ENCODE measurements around the gene PXYLP1.
A peak's percentile ranks its signal among the peaks of the same experiment; 100 is the strongest.

The PXYLP1 gene

GRCh38 chr3:141250828-141251227 lies 19.2 kb downstream of the PXYLP1 start:
- no peak for DNase-seq

DNA sequence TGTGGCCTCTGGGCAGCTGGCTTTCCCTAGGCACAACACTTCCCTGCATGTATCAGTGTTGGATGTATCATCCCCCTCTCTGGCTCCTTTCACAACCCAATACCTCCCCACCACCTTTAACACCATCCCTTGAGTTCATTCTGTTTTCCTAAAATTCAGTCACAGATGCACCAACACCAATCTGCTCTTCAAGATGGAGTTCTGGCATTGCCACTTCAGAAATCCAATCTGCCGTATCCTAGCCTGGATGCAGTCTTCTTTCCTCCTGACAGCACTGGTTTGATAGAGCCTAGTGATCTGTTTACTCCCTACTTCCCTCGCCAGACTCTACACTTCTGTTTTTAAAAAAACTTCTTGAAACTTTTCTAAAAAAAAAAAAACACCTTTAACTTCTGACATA lies 21.7 kb downstream of the PXYLP1 start:
- no peak for DNase-seq

DNA sequence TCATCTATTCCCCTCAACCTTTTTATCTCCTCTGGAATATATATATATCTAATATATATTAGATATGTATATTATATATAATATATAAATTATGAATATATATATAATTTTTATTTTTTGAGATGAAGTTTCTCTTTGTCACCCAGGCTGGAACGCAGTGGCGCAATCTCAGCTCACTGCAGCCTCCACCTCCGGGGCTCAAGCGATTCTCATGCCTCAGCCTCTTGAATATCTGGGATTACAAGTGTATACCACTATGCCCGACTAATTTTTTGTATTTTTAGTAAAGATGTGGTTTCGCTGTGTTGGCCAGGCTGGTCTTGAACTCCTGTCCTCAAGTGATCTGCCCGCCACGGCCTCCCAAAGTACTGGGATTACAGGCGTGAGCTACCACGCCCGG lies 22.2 kb downstream of the PXYLP1 start:
- DNase-seq = no peak

GRCh38 chr3:141255137-141255845 lies 23.7 kb downstream of the PXYLP1 start:
- DNase-seq = no peak

DNA sequence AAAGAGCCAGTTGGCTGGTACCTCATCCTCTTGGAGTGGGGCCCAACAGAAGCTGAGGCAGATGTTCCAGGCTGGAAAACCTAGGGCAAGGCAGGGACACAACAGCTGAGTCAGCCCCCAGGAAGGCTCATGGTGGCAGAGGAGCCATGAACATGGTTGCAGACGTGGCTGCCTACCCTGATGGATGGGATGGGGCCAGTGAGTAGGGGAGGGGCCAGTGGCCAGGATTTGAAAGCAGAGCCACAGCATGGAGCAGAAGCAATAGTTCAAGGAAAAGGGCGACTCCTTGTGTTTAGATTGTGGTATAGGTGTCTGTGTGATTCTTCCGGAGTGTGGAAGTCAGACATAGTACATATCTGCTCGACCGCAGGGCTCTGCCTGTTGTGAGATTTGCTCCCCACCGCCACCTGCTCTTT lies 24.2 kb downstream of the PXYLP1 start:
- peak in 4 of 5 donors; percentile 10 to 78 (median 23) for DNase-seq

GRCh38 chr3:141256820-141257219 lies 25.2 kb downstream of the PXYLP1 start:
- DNase-seq = no peak

- DNase-seq = no peak
These were observed 26.3 kb downstream of the PXYLP1 start for GRCh38 chr3:141257961-141258360.

- no peak for DNase-seq
These were observed 27.3 kb downstream of the PXYLP1 start for GRCh38 chr3:141258973-141259372.

DNA sequence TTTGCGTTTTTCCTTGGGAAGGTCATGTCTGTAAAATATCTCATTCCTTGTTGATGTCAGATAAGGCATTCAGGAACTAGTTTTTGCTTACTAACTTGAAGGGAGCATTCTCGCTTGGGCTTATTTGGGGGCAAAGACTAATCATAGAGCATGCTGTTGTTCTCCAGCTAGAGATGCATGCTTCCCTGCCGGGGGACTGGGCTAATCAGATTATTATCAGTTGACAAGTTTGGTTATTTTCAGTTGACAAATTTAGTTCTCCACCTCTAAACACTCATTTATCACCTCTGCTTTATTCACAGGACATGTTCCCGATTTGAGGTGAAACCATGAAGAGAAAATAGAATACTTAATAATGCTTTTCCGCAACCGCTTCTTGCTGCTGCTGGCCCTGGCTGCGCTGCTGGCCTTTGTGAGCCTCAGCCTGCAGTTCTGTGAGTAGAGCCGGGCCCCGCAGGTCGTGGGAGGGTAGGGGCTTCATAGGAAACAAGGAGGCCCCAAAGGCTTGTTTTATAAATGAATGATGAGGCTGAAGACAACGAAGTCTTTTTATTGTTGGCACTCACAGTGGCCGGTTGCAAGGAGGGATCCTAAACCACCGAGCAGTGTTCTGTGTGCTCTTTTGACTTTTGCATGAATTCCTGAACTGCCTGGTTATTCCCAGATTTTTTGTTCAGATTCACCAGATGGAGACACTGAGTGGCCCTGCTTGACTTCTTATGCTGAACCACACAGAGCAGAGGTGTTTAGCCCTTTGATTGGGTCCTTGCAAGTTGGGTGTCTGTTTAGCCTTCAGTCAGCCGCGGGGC lies 28.4 kb downstream of the PXYLP1 start:
- no peak for DNase-seq

DNA sequence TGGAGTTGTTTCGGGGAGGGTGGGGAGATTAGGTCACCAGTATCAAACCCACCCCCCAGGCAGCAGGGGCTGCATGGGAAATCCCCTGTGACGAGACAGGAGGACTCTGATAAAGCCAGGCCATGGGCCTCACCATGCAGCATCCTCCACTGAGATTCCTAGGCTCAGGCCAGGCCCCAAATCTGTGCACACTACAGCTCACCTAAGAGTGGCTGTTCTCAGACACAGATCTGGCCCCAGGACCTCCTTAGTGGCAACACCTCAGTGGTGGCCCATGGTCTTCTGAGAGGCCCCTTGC lies 29.0 kb downstream of the PXYLP1 start:
- no peak for DNase-seq

- DNase-seq = peak in 1 of 5 donors; percentile 15
These were observed 30.1 kb downstream of the PXYLP1 start for GRCh38 chr3:141261472-141262307.

DNA sequence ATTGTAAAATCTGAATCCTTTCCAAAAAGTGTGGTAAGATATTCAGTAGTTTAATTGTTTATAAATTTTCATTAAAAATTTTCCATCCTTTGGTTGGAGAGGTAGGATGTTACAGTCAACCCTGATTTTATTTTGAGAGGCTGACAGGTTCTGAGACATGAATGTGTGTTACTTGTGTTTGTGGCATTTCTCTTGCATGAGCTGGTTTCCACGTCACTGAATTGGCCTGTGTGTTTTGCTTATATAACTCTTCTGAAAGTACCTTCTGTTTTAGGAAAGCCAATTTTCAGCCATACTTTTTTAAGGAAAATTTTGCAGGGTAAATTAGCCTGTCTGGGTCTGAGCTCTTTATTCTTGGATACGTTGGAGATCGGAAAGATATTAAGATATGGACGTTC lies 30.7 kb downstream of the PXYLP1 start:
- DNase-seq = no peak

DNA sequence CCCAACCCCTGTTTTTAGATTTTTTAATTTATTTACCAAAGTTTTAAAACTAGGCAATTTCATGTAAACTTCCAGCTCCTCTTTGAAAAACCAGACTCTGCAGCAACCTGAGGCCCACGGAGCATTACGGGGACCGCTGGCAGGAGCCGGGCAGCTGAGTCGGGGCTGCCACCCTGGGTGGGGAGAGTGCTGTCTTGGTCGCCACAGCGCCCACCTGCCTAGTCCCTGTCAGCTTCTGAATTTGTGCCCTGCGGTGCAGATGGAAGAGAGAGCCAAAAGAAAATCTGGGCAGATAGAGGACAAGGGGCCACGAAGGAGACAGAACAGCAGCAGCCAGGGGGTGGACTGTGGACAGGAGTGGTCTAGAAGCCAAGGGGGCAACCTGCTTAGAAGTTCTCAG lies 34.6 kb downstream of the PXYLP1 start:
- no peak for DNase-seq

DNA sequence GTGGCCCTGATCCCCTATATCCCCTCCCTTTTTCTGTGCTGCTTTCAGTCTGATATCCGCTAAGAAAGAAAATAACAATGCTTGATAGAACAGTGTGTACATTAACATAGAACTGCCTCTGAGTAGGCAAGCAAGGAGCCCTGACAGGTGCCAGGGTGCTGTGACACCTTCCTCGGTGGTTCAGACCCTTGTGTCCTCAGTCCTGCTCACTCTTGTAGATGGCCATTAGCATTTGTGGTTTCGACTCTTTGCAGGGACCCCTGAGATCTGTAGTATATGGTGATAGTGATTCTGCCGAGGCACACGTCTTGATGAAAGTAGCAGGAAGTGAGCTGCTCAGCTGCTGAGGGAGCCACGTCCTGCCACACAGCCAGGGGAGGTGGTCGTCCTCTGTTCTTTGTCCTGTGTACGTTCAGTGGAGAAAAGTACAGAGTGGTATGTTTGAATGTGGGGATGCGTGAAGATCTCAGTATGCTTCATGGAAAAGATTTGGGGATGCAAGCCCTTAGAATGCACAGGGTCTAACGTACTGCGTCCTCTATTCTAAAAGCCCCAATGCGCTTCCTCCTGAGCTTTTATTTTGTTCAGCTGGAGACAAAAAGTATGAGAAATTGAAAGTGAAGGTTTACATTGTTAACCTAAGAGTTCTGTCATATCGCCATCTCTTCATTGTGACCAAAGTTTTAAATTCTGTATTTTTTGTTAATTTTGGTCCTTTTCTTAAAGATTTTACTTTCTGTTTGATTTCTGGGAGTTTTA lies 35.4 kb downstream of the PXYLP1 start:
- DNase-seq = peak in 2 of 5 donors; percentile 25 to 68

DNA sequence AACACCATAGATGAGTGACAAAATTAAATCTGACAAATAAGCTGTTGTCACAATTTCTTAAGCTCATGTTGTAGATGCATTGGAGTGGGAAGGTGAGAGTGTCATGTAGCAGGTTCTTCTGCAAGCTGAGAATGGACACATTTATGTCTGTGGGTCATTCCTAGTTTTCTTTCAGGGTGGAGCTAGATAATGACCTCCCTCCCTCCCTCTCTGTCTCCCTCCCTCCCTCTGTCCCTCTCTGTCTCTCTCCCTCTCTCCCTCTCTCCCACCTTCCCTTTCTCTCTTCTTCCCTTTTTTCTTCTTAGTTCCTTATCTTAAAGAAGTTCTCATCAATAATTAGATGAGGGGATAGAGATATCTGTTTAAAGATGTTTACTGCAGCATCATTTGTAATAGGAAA lies 36.0 kb downstream of the PXYLP1 start:
- no peak for DNase-seq

DNA sequence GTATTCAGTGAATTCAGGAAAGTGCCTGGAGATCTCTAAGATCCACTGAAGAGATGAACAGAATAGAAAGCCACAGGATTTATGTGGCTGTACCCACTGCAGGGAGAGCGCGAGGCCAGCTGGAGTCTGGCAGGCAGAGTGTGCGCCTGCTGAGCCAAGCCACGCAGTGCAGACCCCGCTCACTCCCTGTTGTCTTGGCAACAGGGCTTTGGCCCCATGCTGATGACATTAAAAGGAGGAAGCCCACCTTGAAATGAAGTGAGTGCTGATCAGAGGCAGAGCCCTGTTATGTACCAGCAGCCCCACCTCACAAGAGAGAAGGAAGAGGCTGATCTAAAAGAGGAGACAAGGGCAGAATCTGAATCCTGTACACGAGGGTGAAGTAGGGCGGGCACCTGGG lies 36.7 kb downstream of the PXYLP1 start:
- no peak for DNase-seq

- no peak for DNase-seq
These were observed 37.2 kb downstream of the PXYLP1 start for GRCh38 chr3:141268791-141269190.

DNA sequence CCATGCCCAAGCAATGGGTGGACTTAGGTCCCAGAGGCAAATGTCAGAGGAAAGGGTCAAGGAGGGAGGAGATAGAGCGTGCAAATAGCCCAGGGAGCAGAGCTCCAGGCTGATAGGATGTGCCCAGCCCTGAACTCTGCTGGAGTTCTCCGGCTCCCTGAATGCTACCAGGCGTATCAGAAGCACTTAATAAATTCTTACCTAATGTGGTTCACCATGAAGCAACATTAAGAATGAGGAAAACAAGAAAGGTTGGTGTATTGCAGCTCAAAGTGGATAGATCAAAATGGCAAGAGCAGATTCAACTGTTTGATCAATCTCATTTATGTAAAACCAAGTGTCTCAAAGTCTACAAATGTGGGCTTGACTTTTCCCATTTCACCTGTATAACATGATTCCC lies 38.3 kb downstream of the PXYLP1 start:
- DNase-seq = no peak

- DNase-seq = no peak
These were observed 39.8 kb downstream of the PXYLP1 start for GRCh38 chr3:141271279-141272030.

DNA sequence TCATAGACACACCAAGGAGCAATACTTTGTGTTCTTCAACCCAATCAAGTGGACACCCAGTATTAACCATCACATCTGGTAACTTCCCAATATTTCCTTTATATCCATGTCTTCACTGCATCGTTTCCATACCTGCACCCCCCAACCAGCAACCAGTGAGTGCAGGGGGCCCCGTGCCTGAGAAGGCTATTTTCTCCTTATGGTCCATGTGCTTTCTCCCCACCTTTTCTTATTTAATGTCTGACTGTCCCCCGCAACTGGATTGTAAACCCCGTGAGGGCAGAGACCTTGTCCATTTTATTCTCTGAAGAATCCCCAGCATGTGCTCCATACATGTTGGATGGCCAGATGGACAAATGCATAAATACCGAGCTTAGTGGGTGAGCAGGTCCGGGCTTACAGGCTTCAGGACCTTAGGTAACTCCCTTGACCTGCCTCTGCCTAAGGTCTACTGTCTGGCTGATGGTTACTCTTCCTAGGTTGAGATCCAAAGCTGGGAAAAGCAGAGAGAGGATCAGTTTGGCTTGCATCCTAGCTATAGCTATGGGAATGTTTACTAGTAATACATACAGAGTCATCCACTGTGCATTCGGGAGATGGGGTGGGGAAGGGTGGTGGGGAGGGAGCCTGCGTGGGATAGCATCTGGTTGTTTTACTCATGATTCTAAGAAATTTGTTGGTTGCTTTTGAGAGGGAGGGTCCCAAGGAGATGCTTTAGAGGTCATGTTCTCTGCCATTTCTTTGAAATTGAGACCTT lies 41.5 kb downstream of the PXYLP1 start:
- no peak for DNase-seq

- no peak for DNase-seq
These were observed 42.2 kb downstream of the PXYLP1 start for GRCh38 chr3:141273700-141274410.
